Tibial nerve (tissue), 3 donors: ENCODE results near the gene IL17B.

ENCODE experiments used
- POLR2A ChIP-seq, 2 donors: fragments of 450-650 bp; IDR thresholded peaks; one replicate each; pipeline ENCODE4 v1.6.1; 2017; ENCODE audit warnings: antibody characterized with exemption in 2 of 2, mild to moderate bottlenecking in 2 of 2, moderate library complexity in 2 of 2
- TF ChIP-seq, protein P1 (sequence below), 5 experiments: fragments of 200-600 bp in 3 of 5; fragments of 450-650 bp in 2 of 5; sonication (generic) in 3 of 5; IDR thresholded peaks; one replicate each; pipeline ENCODE4 v1.5.1; 2016 to 2019; ENCODE audit warnings: antibody characterized with exemption in 5 of 5, mild to moderate bottlenecking in 3 of 5, moderate library complexity in 2 of 5

DNA sequence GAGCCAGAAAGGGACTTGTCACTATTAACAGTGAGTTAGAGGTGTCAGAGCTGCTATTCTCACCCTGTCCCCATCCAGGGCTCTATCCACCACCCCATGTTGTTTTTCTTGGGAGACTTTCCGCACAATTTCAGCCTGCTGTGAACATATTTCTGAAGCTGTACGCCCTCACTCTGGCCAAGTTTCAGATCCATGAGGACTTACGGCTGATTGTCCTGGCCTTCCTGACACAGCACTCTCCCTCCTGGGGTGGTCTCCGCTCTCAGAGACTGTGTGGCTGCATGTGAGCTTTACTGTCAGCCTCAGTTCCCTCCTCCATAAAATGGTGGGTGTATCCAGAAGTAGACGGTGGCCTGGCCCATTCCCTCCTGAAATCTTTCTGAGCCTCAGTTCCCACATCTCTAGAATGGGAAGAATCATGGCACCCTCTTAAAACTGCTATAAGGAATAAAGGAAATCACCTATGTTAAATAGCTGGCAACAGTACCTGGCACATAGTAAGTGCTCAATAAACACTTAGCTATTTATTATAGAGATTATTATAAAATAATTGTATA, 804 bp upstream of the IL17B start:
- TF ChIP-seq, protein P1, sequence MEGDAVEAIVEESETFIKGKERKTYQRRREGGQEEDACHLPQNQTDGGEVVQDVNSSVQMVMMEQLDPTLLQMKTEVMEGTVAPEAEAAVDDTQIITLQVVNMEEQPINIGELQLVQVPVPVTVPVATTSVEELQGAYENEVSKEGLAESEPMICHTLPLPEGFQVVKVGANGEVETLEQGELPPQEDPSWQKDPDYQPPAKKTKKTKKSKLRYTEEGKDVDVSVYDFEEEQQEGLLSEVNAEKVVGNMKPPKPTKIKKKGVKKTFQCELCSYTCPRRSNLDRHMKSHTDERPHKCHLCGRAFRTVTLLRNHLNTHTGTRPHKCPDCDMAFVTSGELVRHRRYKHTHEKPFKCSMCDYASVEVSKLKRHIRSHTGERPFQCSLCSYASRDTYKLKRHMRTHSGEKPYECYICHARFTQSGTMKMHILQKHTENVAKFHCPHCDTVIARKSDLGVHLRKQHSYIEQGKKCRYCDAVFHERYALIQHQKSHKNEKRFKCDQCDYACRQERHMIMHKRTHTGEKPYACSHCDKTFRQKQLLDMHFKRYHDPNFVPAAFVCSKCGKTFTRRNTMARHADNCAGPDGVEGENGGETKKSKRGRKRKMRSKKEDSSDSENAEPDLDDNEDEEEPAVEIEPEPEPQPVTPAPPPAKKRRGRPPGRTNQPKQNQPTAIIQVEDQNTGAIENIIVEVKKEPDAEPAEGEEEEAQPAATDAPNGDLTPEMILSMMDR (IDR thresholded peaks at IDR 0.05) = no peak
- TF ChIP-seq POLR2A (IDR thresholded peaks at IDR 0.05) = no peak
